ENCODE data around the gene MVB12B. TPM values are rescaled to one million over a fixed set of nuclear protein-coding genes. Genes with fewer than 3 reads are reported as not detected.
"Not testable (repeated sequence)": the region's sequence is repeated elsewhere in the genome, so short reads cannot be mapped to it uniquely, and the experiment has no call there.

MVB12B gene
- total RNA-seq, 1 donor from 2014 or later, result 0.26 TPM

DNA sequence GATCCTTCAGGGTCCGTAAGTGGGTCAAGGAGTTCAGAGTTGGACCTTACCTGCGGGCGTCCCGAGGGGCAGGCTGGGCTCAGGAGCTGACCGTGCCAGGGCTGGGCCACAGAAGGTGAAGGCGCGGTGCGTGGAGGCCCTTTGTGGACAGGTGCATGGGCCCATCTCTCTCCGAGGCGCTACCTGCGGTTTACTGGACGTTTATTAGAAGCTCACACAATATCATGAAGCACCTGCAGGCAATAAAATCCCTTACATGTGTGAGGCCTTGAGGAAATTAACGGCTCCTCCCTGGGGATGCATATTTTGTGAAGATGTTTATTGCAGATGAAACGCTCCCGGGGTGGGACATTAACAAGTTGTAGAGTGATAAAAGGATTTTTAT is 207.3 kb downstream of the MVB12B start:
- Histone ChIP-seq H3K27me3 (ENCODE audit: control insufficient read depth, insufficient read depth, low read length) (peaks cover 13% of the 10 kb centered on the region), H3K4me3 (ENCODE audit: low read depth, low read length) (no peak overlapping the region), H3K36me3 (ENCODE audit: control insufficient read depth, insufficient read depth, low read length) (no peaks in the 10 kb centered on the region)
- TF ChIP-seq, protein P1, sequence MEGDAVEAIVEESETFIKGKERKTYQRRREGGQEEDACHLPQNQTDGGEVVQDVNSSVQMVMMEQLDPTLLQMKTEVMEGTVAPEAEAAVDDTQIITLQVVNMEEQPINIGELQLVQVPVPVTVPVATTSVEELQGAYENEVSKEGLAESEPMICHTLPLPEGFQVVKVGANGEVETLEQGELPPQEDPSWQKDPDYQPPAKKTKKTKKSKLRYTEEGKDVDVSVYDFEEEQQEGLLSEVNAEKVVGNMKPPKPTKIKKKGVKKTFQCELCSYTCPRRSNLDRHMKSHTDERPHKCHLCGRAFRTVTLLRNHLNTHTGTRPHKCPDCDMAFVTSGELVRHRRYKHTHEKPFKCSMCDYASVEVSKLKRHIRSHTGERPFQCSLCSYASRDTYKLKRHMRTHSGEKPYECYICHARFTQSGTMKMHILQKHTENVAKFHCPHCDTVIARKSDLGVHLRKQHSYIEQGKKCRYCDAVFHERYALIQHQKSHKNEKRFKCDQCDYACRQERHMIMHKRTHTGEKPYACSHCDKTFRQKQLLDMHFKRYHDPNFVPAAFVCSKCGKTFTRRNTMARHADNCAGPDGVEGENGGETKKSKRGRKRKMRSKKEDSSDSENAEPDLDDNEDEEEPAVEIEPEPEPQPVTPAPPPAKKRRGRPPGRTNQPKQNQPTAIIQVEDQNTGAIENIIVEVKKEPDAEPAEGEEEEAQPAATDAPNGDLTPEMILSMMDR (IDR thresholded peaks at IDR 0.05; ENCODE audit: insufficient read depth, low read length, severe bottlenecking), result no peak
- DNase-seq (ENCODE audit: low read depth) (no peak), FAIRE-seq (no peak)

DNA sequence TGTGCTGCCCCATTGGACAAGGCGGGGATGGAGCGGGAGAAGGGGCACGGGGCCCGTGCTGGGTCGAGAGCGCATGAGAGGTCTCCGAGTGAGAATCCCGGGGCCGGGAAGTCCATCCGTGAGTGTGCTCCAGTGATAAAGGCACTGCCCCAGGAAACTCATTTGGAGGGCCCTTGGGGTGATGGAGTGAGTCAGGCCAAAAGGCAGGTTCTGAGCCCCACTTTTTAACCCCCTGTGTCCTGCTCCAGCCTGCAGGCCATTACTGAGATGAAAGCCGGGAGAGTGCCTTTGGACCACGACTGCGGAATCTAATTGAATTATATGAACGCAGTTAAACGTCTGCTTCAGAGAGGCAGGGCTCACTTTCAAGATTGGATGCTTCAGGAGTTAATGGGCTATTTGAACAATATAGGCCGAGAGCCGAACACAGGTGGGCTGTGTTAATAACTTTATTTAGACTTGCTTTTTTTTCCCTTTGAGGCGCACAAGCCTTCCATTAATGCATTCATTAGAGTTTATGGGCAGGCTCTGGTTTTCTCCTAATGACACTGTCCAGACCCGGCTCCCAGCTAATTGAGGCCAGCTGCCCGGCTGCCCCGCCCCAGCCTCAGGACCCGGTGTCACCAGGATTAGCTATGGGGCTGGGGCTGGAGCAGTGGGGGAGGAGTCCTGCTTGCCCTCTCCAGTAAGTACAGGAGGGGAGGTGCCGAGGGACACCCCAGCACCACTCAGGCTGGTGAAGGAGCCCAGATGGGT is 208.0 kb downstream of the MVB12B start:
- H3K27me3 ChIP-seq (ENCODE audit: control insufficient read depth, insufficient read depth, low read length), result peaks cover 13% of the 10 kb centered on the region
- TF ChIP-seq, protein P1 (IDR thresholded peaks at IDR 0.05; ENCODE audit: insufficient read depth, low read length, severe bottlenecking), result no peak
- no peak for DNase-seq (ENCODE audit: low read depth)
- no peak for FAIRE-seq
- H3K36me3 ChIP-seq (ENCODE audit: control insufficient read depth, insufficient read depth, low read length), result no peaks in the 10 kb centered on the region
- H3K4me3 ChIP-seq (ENCODE audit: low read depth, low read length), result no peak overlapping the region

DNA sequence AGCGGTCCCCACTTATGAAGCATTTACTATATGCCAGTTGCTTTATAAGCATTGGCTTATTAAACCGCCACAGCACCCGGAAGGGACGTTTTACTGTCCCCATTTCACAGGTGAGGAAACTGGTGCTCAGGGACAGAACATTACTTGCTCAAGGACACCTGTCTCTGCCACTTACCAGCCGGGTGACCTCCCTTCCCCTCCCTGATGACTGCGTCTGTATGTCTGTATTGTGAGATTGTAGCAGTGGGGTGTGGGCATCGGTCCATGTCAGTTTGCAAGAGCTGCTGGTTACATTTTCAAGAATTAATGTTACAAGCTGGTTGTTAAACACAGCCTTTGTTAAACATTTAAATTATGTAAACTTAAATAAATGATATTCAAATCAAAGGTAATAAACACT is 209.5 kb downstream of the MVB12B start:
- FAIRE-seq (no peak), DNase-seq (ENCODE audit: low read depth) (no peak)
- Histone ChIP-seq H3K27me3 (ENCODE audit: control insufficient read depth, insufficient read depth, low read length) (peaks cover 13% of the 10 kb centered on the region), H3K4me3 (ENCODE audit: low read depth, low read length) (no peak overlapping the region), H3K36me3 (ENCODE audit: control insufficient read depth, insufficient read depth, low read length) (no peaks in the 10 kb centered on the region)
- TF ChIP-seq, protein P1 (IDR thresholded peaks at IDR 0.05; ENCODE audit: insufficient read depth, low read length, severe bottlenecking), result no peak

DNA sequence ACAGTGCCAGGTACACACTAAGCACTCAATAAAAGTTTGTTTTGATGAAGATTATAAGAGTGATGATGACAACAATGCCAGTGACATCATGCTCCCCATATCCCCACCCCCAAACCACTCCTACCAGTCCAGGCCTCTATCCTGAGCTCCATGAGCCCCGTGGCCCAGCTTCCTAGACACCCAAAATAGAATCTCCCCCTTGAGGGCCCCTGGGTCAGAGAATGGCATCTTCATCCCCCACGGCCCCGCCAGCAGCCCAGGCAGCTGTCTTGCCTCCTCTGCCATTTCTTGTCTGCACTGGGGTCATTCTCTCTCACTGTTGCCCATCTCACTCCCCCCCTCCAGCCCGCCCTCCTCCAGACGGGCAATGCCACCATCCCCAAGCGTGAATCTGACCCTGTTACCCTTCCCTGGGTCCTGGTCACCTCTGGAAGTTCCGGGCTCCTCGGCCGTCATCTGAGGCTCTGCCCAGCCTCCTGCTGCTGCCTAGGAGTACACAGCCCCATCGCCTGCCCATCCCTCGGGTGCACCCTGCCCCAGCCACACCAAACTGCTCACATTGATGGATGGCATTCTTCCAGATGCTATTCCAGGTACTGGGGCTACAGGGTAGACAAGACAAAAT is 210.3 kb downstream of the MVB12B start:
- H3K36me3 ChIP-seq (ENCODE audit: control insufficient read depth, insufficient read depth, low read length), result no peaks in the 10 kb centered on the region
- H3K27me3 ChIP-seq (ENCODE audit: control insufficient read depth, insufficient read depth, low read length), result peaks cover 11% of the 10 kb centered on the region
- no peak for FAIRE-seq
- no peak for DNase-seq (ENCODE audit: low read depth)
- no peak overlapping the region for H3K4me3 ChIP-seq (ENCODE audit: low read depth, low read length)
- TF ChIP-seq, protein P1 (IDR thresholded peaks at IDR 0.05; ENCODE audit: insufficient read depth, low read length, severe bottlenecking), result no peak

DNA sequence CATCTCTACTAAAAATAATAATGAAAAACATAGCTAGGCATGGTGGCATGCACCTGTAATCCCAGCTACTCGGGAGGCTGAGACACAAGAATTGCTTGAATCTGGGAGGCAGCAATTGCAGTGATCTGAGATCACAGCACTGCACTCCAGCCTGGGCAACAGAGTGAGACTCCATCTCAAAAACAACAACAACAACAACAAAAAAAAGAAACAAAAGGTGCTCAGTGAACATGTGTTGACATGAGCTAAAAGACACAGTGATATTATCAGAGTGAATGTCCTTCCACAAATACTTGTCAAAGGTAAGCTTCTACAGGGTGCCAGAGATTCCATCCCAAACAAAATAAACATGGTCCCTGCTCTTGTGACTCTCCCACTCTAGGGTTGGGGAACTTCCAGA is 211.9 kb downstream of the MVB12B start:
- Histone ChIP-seq H3K36me3 (ENCODE audit: control insufficient read depth, insufficient read depth, low read length) (no peaks in the 10 kb centered on the region), H3K4me3 (ENCODE audit: low read depth, low read length) (no peak overlapping the region), H3K27me3 (ENCODE audit: control insufficient read depth, insufficient read depth, low read length) (peaks cover 9% of the 10 kb centered on the region)
- FAIRE-seq (no peak), DNase-seq (ENCODE audit: low read depth) (no peak)
- TF ChIP-seq, protein P1 (IDR thresholded peaks at IDR 0.05; ENCODE audit: insufficient read depth, low read length, severe bottlenecking), result no peak

DNA sequence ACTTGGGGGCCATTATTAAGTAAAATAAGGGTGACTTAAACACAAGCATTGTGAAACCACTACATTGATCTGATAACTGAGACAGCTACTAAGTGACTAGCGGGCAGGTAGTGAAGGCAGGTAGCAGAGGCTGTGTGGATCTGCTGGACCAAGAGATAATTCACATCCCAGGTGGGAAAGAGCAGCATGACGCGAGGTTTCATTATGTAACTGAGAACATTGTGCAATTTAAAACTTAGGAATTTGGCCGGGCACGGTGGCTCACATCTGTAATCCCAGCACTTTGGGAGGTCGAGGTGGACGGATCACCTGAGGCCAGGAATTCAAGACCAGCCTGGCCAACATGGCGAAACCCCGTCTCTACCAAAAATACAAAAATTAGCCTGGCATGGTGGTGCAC is 213.8 kb downstream of the MVB12B start:
- not testable (repeated sequence) for H3K4me3 ChIP-seq (ENCODE audit: low read depth, low read length); H3K27me3 ChIP-seq (ENCODE audit: control insufficient read depth, insufficient read depth, low read length); FAIRE-seq; DNase-seq (ENCODE audit: low read depth); H3K36me3 ChIP-seq (ENCODE audit: control insufficient read depth, insufficient read depth, low read length)

All from bronchial epithelial cell (primary cell).